ENCODE results near the gene PRDM10. TPM values are rescaled to one million over a fixed set of nuclear protein-coding genes. Genes with fewer than 3 reads are reported as not detected.

The PRDM10 gene
- total and polyA plus RNA-seq, 10 donors, result 1.6 to 16.2 (median 10.3) TPM

- peaks cover 0 to 10% (median 0%) of the 10 kb centered on the region in 6 donors for H3K36me3 ChIP-seq
- intact Hi-C loops (cut with DNase I; ENCODE audit: low total_unique reads), result no loop called here
- DNase-seq, result no peak
- TF ChIP-seq POLR2A (IDR thresholded peaks at IDR 0.05) (no peak), CTCF (IDR thresholded peaks at IDR 0.05 in 8 of 11, conservative IDR thresholded peaks at IDR 0.05 in 3 of 11) (no peak), POLR2AphosphoS5 (IDR thresholded peaks at IDR 0.05) (no peak)
- H3K4me1 ChIP-seq, result peaks cover 10 to 71% (median 28%) of the 10 kb centered on the region in 6 donors
- H3K27me3 ChIP-seq (replicated peaks in 1 of 7), result no peaks in the 10 kb centered on the region
- whole genome bisulfite sequencing, 5 donors, result 70 to 78% (median 76%) methylated on average over 12 of the region's 12 CpGs
- H3K4me3 ChIP-seq, result no peak overlapping the region
- H3K27ac ChIP-seq, result no peak overlapping the region
- H3K9me3 ChIP-seq, result no peaks in the 10 kb centered on the region
Observed at GRCh38 chr11:129996113-129996870, 6.3 kb downstream of the PRDM10 start.

DNA sequence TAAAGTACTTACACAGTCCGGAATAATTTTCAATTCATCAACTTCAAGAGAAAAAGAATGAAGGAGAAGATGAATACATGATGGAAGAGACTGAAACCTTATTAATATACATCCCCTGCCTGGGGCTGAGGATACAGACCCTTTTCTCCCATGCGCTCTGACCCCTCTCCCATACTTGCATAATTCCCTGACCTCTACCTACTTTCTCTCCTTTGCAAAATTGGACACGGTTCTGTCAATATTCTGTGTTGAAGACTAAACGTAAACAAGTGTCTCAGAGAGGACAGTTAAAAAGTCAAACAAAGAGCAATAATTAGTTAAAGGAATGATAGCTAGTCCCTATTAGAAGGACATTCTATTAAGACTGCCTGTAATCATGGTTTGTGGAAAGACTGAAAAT lies 7.5 kb downstream of the PRDM10 start:
- H3K4me1 ChIP-seq, result peaks cover 0 to 60% (median 17%) of the 10 kb centered on the region in 6 donors
- TF ChIP-seq POLR2A (IDR thresholded peaks at IDR 0.05) (no peak), CTCF (IDR thresholded peaks at IDR 0.05 in 8 of 11, conservative IDR thresholded peaks at IDR 0.05 in 3 of 11) (no peak), POLR2AphosphoS5 (IDR thresholded peaks at IDR 0.05) (no peak)
- intact Hi-C loops (cut with DNase I; ENCODE audit: low total_unique reads), result no loop called here
- no peak for DNase-seq
- no peaks in the 10 kb centered on the region for H3K27me3 ChIP-seq (replicated peaks in 1 of 7)
- H3K4me3 ChIP-seq, result no peak overlapping the region
- no peak overlapping the region for H3K27ac ChIP-seq
- 79 to 99% (median 96%) methylated on average over 4 of the region's 4 CpGs for WGBS, 5 donors
- H3K36me3 ChIP-seq, result peaks cover 0 to 10% (median 0%) of the 10 kb centered on the region in 6 donors
- no peaks in the 10 kb centered on the region for H3K9me3 ChIP-seq

DNA sequence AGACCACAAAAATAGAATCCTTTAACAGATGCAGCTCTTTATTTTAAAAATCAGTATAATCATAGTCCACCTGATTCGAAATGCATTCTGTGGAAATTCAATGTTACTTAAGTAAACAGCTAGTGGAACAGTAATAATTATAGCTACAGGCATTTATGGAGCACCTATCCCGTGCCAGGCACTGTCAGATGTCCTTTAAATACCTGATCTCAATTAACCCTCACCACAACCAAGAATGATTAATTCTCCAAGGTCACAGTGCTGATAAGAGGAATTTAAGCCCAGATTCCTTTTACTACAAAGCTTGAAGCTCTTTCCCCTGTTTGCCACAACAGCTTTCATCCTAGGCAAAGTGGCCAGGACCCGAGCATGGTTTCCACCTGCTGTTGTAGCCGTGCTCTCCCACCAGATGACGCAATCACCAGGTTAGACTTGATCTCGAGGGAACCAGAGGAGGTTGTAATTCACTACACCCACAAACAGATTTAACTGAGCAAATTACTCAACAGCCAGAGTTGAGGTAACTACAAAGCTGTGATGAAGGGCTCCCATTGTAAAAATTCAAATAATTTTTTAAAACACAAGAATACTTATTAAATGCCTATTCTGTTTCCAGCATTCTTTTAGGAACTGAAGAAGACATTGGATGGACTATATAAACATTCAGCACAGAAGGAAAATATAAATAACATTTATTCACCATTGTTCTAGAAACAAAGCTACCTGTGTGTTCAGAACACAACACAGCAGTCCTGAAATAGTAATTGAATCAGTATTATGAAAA lies 10.3 kb downstream of the PRDM10 start:
- H3K4me3 ChIP-seq, result no peak overlapping the region
- H3K4me1 ChIP-seq, result peaks cover 0 to 36% (median 9%) of the 10 kb centered on the region in 6 donors
- no peak overlapping the region for H3K27ac ChIP-seq
- 38 to 49% (median 41%) methylated on average over 6 of the region's 6 CpGs for WGBS, 5 donors
- no peak for DNase-seq
- peaks cover 0 to 10% (median 0%) of the 10 kb centered on the region in 6 donors for H3K36me3 ChIP-seq
- no peaks in the 10 kb centered on the region for H3K27me3 ChIP-seq (replicated peaks in 1 of 7)
- intact Hi-C loops (cut with DNase I; ENCODE audit: low total_unique reads), result no loop called here
- H3K9me3 ChIP-seq, result no peaks in the 10 kb centered on the region
- TF ChIP-seq CTCF (IDR thresholded peaks at IDR 0.05 in 8 of 11, conservative IDR thresholded peaks at IDR 0.05 in 3 of 11), result peak in 5 of 11 experiments; percentile 13 to 31 (median 17)
- no peak for TF ChIP-seq POLR2AphosphoS5 (IDR thresholded peaks at IDR 0.05)
